Choroid plexus epithelial cell (primary cell): ENCODE data around the gene F8.
"Not testable (repeated sequence)": the region's sequence is repeated elsewhere in the genome, so short reads cannot be mapped to it uniquely, and the experiment has no call there.

Experiments used
- DNase-seq: peaks from one replicate; pipeline ENCODE4 v3.0.0-alpha.2; 2010; ENCODE audit warnings: low read depth
- H3K4me3 ChIP-seq: 2 replicates; pipeline ENCODE4 v1.5.1; 2011; ENCODE audit warnings: low read depth, mild to moderate bottlenecking, control low read depth, low read length, moderate library complexity
- TF ChIP-seq, protein P1 (sequence below): conservative IDR thresholded peaks from 2 replicates; pipeline ENCODE4 v1.5.1; 2011; ENCODE audit warnings: low read depth, mild to moderate bottlenecking, control low read depth, inconsistent platforms, low read length, moderate library complexity

F8 gene

DNA sequence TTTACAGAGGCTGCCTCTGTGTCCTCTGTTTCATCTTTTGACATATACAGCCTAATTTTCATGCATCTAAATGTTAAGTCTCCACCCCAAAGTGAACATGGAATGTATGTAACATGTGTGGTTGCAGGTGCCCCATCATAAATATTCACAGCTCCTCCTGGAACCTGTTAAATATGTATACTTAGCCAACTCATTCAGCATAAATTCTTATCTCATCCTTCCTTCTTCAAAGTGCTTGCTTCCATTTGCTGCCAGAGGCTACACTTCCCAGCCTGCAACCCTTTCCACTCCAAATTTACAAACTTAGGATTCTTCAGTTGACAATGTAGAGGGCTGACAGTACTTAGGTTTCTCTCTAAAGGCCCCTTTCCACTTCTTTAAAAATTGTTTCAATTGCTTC, 60.6 kb downstream of the F8 start:
- DNase-seq = no peak
- TF ChIP-seq, protein P1, sequence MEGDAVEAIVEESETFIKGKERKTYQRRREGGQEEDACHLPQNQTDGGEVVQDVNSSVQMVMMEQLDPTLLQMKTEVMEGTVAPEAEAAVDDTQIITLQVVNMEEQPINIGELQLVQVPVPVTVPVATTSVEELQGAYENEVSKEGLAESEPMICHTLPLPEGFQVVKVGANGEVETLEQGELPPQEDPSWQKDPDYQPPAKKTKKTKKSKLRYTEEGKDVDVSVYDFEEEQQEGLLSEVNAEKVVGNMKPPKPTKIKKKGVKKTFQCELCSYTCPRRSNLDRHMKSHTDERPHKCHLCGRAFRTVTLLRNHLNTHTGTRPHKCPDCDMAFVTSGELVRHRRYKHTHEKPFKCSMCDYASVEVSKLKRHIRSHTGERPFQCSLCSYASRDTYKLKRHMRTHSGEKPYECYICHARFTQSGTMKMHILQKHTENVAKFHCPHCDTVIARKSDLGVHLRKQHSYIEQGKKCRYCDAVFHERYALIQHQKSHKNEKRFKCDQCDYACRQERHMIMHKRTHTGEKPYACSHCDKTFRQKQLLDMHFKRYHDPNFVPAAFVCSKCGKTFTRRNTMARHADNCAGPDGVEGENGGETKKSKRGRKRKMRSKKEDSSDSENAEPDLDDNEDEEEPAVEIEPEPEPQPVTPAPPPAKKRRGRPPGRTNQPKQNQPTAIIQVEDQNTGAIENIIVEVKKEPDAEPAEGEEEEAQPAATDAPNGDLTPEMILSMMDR = no peak

DNA sequence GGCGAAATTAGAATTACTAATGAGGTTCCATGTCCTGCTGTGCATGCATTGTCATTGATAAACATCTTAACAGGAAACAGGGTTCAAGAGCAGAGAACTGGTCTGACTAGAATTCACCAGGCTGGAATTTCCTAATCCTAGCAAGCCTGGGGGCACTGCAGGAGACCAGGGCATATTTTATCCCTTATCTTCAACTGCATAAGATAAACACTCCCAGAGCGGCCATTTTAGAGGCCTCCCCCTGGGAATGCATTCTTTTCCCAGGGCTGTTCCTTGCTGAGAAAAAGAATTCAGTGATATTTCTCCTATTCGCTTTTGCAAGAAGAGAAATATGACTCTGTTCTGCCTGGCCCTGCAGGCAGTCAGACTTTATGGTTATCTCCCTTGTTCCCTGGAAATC, 66.7 kb downstream of the F8 start:
- H3K4me3 ChIP-seq, DNase-seq: not testable (repeated sequence)

More for the DNA sequence above, 60.6 kb downstream of the F8 start:
- no peak overlapping the region for H3K4me3 ChIP-seq

DNA sequence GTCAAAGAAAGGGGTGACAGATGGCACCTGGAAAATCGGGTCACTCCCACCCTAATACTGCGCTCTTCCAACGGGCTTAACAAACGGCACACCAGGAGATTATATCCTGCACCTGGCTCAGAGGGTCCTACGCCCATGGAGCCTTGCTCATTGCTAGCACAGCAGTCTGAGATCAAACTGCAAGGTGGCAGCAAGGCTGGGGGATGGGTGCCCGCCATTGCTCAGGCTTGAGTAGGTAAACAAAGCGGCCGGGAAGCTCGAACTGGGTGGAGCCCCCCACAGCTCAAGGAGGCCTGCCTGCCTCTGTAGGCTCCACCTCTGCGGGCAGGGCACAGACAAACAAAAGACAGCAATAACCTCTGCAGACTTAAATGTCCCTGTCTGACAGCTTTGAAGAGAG, 83.3 kb downstream of the F8 start:
- H3K4me3 ChIP-seq, DNase-seq: not testable (repeated sequence)

DNA sequence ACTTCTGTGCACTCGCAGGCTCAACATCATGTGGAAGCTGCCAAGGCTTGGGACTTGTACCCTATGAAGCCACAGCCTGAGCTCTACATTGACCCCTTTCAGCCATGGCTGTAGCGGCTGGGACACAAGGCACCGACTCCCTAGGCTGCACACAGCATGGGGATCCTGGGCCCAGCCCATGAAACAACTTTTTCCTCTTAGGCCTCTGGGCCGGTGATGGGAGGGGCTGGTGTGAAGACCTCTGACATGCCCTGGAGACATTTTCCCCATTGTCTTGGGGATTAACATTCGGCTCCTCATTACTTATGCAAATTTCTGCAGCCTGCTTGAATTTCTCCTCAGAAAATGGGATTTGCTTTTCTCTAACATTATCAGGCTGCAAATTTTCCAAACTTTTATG, 97.8 kb downstream of the F8 start:
- H3K4me3 ChIP-seq, DNase-seq: not testable (repeated sequence)

DNA sequence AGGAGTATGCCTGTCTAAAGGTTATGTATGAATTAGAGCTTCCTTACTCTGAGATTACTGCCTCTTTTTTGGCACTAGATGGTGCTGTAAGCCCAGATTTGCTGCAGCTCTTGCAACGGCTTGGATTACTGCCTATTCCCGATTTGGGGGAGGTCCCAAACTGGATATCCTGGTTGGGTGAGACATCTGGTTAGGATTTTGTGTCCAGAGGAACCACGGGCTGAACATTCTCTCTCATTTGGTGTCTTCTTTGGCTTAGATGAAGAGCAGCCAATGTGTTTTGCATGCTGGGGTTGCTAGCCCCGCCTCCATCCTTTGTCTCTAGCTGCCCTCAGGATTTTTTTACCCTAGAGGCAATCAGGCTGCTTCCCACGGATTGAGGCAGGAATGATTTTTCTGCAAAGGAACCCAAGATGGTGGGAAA, 104.5 kb downstream of the F8 start:
- TF ChIP-seq, protein P1 = peak; percentile 76
- peak; percentile 84 for DNase-seq
- H3K4me3 ChIP-seq = peak overlapping the region; percentile 20

DNA sequence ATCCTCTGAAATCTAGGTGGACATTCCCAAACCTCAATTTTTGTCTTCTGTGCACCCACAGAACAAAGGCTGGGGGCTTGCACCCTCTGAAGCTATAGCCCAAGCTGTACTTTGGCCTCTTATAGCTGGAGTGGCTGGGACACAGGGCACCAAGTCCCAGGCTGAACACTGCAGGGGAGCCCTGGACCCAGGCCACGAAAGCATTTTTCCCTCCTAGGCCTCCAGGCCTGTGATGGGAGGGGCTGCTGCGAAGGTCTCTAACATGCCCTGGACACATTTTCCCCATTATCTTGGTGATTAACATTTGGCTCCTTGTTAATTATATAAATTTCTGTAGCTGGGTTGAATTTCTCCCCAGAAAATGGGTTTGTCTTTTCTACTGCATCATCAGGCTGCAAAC, 108.5 kb downstream of the F8 start:
- H3K4me3 ChIP-seq = no peak overlapping the region
- DNase-seq = no peak
- TF ChIP-seq, protein P1 = no peak

DNA sequence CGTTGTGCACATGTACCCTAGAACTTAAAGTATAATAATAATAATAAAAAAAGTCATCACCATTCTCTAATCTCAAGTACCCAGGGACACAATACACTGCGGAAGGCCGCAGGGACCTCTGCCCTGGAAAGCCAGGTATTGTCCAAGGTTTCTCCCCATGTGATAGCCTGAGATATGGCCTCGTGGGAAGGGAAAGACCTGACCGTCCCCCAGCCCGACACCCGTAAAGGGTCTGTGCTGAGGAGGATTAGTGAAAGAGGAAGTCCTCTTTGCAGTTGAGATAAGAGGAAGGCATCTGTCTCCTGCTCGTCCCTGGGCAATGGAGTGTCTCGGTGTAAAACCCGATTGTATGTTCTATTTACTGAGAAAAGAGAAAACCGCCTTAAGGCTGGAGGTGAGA, 112.0 kb downstream of the F8 start:
- not testable (repeated sequence) for H3K4me3 ChIP-seq

DNA sequence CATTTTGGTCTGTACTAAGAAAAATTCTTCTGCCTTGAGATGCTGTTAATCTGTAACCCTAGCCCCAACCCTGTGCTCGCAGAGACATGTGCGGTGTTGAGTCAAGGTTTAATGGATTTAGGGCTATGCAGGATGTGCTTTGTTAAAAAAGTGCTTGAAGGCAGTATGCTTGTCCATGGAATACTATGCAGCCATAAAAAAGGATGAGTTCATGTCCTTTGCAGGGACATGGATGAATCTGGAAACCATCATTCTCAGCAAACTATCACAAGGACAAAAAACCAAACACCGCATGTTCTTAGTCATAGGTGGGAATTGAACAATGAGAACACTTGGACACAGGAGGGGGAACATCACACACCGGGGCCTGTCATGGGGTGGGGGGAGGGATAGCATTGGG, 112.5 kb downstream of the F8 start:
- H3K4me3 ChIP-seq, DNase-seq: not testable (repeated sequence)

More for the DNA sequence above, 112.0 kb downstream of the F8 start:
- DNase-seq = not testable (repeated sequence)

DNA sequence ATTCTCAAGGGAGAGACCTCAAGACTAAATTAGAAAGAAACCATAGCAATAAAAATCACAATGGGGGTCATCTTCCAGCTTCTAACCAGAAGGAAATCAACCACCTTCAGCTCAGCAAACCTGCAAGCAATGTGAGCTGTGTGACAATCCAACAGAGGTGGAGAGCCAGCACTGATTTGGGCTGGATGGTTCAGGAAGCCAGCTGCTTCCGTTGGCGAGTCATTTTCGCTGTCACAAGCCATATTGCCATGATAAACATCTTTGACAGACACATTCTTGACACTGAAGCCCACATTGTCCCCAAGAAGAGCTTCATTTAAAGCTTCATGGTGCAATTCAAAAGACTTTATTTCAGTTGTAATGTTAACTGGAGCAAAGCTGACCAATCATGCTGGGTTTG, 113.7 kb downstream of the F8 start:
- TF ChIP-seq, protein P1 = no peak
- no peak for DNase-seq
- H3K4me3 ChIP-seq = no peak overlapping the region

DNA sequence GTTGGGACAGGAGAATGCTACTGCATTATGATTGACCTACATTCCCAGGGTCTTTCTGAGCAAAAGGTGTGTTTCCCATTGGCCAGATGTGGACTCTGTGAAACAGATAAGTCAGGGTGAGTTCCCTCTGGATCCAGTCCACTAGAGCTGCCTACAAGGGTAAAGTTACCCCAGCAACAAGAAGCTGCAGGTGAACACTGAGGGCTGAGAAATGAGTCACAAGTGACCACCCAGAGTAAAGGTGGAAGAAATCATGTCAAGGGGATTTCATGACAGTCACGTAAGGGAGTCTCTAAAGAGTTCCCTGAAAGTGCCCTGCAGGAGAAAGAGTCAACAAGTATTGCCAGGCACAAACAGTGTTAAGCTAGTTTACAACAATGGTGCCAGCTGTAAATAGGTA, 120.1 kb downstream of the F8 start:
- DNase-seq = no peak
- H3K4me3 ChIP-seq = no peak overlapping the region
- TF ChIP-seq, protein P1 = no peak
